HTERT RPE-1 (cell line): ENCODE results near the gene C22orf23.

Experiments used
- in situ Hi-C: fragments of 300-500 bp; cut with MboI; formaldehyde crosslinking; loops from 4 replicates; pipeline ENCODE4 v1.14.3; 2020; ENCODE audit warnings: low sequenced_read_pairs

The C22orf23 gene

DNA sequence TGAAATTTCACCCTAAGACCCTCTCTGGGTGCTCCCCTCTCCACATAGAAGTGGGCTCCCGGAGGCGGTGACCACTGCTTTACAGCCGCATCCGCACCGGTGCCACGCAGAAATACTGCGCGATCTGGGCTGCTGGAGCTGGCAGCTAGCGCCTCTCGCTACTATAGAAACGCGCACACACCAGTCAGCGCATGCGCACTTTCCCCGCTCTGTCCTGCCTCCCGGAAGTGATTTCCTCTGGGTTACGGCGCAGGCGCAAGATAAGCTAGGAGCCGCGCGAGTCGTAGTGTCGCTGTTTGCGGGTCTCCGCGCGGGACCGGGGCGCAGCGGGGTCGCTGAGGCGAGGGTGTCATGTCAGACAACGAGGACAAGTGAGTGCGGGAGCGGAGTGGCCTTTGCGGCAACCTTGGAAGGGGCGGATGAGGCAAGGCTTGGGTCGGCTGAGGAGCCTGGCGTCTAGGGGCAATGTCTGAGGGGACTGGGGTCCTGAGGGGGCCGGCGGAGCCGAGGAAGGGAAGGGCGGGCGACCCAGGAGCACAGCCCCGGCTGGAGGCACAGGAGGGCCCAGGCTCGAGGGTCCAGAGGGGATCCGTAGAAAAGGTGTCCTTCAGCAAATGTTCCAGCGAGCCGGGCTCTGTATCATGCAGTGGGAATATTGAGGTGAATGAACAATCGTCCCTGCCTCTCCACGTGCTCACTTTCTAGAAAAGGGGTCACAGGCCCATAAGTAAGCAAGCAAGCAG is at the start of gene C22orf23, which contains the start of gene POLR2F:
Gene C22orf23 (minus strand): TSS at position 165 of the 743 bp plus-strand sequence. CDS start 452 bp downstream, outside the sequence.
Gene POLR2F (plus strand): TSS at position 263 of the 743 bp plus-strand sequence. CDS start 89 bp downstream, at position 352.
- in situ Hi-C loops, result no loop called here

DNA sequence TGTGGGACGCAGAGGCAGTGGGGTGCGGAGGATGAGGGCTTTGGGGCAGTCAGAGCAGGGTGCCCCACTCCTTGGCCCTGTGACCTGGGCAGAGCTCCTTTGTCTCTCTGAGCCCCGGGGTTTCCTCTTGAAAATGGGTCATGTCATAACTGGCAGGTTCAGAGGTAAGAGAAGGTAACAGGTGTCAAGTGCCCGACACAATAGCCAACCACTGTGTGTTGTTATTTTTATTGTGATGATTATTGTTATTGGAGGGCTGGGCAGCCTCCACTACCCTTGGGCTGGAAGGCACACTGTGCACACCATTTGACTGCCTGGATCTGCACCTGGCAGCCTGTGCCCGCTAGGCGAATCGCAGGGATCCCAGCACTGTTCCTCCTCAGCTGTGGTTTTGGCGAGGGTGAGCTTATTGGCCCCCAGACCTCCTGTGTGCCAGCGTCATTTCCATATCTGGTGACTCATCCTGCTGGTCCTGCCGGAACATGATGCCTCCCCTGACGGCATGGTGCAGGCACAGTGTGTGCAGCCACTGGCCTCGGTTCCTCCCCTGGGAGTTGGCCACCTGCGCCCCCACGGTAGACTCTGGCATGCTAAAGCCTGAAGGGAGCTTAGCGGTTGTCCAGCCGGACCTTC is 46.4 kb upstream of the C22orf23 start:
- in situ Hi-C loops, result no loop called here

DNA sequence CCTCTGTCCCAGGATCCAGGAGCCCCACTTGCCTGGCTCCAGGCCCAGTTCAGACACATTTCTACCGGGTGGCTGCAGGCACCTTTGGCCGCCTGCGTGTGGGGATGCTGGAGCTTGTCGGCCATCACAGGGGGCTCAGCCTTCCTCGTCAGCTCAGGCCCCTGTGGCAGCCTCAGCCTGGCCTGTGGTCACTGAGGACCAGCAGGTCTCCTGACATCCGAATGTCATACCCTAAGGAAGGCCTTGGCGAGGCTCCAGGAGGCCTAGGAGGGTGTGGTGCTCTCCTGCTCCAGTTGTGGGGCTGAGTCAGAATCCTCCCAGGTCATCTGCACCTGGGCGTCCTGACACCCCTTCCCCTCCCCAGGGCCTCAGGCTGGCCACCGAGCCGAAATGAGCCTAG is 45.8 kb upstream of the C22orf23 start:
- in situ Hi-C loops, result no loop called here

DNA sequence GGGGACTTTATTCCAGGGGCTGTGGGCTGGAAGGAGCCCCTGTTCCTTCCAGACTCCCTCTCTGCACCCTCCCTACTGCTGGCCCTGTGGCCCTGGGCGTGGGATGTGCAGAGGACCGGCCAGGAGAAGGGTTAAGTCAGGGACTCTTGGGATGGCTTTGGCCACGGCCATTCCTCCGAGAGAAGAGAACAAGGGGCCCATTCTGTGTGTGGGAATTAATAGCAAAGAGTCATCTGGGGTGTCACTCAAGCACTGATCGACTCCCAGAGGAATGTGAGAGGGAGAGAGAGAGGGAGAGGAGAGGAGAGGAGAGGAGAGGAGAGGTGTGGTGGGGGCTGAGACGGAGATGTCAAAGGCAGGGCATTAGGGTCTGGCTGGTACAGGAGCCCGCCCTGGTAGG is 45.1 kb upstream of the C22orf23 start:
- in situ Hi-C loops, result no loop called here

DNA sequence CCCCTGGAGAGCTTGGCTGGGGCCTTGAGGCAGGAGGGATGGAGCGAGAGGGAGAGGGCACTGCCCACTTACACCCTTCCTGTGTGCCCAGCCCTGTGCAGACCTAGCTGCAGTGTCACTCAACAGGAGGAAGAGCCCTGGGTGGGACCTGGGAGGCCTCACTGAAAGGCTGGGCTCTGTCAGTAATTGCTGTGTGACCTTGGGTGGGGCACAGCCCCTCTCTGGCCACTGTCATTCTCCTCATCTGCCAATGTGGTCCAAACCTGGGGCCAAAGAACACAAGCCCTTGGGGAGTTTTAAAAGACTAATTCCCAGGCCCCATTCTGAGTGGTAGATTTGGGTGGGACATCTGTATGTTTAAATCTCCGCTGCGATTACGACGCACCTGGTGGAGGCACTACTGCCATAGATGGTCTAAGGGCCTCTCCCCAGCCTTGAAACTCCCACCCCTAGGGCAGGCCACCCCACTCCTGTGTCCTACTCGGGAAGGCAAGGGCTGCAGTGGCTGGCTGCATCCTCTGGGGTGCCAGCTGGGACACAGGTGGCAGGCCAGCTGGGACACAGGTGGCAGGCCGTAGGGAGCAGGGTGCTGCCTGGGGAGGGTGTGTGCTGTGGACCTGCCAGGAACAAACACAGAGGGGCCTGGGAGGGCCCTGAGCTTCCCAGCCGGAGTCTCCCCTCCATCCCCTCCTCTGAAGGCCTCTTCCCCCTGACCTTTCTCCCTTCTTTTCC is 43.3 kb upstream of the C22orf23 start:
- in situ Hi-C loops, result no loop called here

DNA sequence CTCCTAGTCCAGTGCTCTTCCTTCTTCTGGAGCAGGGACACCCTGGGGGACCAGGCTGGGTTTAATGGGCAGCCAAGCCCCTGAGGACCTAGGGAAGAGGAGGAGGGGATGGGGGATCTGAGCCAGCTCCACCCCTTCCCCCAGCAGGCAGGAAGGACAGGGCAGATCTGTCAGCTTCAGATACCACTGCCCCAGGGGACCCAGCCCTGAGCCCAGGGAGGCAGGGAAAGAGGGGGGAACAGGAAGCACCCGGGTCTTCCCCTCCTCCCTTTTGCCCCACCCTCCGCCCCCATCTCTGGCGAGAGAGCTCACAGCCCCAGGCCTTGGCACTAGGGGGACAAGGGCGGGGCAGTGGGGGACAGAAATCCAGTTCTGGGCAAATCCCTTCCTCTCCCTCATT is 42.7 kb upstream of the C22orf23 start:
- in situ Hi-C loops, result no loop called here

DNA sequence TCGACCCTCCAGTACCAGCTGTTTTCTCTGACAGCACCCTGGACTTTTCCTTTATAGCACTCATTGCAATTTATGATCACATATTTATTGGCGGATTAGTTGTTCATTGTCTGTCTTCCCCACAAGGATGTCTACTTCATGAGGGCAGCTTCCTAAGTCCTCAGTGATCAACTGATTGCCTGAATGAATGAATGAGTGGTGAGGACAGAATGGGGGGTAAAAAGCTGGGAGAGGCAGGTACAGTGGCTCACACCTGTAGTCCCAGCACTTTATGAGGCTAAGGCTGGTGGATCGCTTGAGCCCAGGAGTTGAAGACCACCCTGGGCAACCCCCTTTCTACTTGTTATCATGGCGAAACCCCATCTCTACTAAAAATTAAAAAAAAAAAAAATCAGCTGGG is 42.1 kb upstream of the C22orf23 start:
- in situ Hi-C loops, result no loop called here

DNA sequence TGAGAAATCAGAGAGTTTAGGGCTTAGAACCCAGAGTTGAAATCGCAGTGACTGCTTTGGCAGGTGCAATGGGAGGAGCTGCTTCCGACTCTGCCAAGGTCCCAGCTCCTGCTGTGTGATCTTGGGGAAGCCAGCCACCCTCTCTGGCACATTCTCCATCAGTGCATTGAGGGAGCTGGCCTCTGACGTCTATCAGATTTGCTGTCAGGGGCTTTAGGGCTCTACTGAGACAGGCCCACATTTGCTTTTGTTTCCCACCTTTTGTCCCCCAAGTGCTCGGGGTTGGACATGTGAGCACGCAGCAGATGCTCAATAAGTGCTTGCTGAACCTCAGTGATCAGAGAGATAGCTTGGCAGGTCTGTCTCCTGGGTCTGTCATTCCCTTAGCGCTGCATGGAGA is 41.6 kb upstream of the C22orf23 start:
- in situ Hi-C loops, result no loop called here

DNA sequence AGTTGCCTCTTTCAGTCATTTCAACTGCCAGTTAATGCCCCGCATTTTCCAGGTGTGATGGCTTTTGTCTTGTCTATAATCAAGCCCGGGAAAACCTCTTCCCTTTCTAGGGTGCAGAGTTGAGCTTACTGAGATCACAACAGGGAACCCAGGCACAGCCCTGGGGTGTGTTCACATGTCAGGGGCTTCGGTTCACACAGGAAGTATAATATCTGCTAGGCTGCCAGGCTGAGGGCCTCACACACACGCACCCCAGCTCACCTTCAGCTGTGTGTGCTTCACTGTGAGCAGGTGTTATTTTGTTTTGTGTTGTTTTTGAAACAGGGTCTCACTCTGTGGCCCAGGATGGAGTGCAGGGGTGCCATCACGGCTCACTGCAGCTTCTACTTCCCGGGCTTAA is 40.6 kb upstream of the C22orf23 start:
- in situ Hi-C loops, result no loop called here

DNA sequence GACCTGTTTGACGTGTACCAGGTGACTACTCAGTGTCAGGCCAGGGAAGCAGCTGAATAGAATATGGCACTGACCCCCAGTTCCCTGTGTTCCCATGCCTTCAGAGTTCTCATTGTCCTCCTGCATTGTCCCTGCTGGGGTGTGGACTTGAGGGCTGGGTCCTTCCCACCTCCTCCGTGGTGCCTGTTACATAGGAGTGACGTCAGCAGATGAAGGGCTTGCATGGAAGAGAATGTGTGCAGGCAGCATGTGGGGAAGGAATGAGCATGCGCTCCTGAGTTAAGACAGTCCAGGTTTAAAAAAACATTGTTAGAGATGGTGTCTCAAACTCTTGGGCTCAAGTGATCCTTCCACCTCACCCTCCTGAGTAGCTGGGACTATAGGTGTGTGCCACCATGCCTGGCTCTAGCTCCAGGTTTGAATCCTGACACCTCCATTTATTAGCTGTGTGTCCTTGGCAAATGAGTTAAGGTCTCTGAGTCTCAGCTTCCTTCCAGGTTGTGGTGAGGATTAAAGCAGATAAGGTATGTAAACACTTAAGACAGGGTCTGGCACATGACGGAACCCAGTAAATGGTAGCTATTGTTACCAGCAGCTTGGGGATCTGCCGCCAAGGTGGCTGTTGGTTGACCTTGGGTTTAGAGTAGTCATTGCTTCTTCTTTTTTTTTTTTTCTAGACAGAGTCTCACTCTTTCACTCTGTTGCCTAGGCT is 38.5 kb upstream of the C22orf23 start:
- in situ Hi-C loops, result no loop called here

DNA sequence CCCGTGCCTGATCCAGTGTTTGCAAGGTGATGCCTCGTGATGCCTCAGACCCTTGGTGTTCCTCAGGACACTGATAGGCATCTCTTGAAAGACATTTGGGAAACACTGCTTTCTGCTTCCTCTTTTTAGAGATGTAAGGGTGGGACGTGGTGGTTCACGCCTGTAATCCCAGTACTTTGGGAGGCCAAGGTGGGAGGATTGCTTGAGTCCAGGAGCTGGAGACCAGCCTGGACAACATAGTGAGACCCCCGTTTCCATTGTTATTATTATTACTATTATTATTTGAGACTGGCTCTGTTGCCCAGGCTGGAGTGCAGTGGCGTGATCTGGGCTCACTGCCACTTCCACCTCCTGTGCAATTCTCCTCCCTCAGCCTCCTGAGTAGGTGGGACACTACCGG is 37.5 kb upstream of the C22orf23 start:
- in situ Hi-C loops, result no loop called here

DNA sequence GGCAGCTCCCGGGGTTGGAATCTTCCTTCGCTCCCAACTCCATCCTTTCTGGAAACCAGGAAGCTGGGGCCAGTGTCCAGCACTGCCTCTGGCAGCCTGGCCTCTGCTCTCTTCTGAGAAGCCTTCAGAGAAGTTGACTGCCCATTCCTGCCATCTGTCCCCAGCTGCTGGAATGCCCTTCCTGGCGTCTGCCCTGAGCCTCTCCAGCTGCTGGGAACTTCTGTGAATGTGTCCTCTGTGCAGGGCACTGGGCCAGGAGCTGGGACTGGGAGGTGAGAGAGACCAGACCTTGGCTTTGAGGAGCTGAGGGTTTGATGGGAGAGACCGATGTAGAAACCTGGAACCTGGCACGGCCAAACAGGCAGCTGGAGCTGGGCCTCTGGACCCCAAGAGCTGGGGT is 36.9 kb upstream of the C22orf23 start:
- in situ Hi-C loops, result no loop called here

DNA sequence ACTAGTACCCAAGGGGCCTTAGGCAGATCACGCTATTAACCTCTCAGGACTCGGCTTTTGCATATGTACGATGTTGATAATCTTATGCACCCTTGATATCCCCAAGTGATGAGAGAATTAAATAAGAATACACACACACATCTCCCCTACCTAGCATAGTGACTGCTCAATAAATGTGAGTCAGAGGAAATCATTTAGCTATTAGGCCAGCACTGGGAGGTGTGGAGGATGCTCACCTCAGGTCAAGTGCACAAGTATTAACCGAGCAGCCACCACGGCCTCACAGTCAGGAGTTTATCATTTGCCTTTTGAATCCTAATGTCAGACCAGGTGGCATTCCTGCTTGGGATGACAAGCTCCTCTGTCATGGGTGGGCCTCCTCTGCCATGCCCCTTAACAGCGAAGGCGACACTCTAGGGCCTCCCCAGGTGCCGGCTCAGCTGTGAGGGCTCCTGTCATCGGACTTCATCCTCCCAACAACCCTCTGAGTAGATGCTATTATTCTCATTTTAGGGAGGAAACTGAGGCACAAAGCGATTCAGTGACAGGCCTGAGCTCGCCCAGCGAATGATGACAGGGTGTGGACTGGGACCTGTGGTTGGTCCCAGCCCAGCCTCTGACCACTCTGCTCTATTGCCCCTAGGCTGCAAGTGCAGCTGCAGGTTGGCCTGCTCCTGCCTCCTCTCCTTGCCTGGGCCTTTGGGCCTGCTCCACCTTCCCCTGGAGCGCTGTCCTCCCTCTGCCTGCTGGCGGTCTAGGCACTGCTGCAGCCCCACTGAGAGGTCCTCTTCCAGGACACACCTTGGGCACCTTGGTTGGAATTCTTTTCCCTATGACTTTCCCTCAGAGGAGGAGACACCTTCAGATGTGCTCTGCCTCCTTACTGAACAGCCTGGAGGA is 36.0 kb upstream of the C22orf23 start:
- in situ Hi-C loops, result no loop called here

DNA sequence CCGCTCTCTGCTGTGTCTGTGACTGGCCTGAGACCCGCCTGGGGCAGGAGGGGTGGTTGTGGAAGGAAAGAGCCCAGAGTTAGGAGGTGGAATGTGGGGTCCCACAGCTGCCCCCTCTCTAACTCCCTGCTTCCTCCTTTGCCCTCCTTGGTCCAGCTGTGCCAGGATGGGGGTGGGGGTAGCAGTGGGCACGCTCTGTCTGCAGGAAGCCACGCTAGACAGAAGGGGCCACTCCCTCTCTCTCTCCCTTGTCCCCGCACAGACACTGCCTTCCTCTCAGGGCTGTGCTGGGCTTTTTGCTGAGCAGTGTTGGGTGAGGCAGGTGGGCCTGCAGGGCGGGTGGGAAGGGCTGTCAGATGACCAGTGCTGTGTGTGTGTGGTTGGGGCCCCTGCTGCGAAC is 33.0 kb upstream of the C22orf23 start:
- in situ Hi-C loops, result no loop called here

DNA sequence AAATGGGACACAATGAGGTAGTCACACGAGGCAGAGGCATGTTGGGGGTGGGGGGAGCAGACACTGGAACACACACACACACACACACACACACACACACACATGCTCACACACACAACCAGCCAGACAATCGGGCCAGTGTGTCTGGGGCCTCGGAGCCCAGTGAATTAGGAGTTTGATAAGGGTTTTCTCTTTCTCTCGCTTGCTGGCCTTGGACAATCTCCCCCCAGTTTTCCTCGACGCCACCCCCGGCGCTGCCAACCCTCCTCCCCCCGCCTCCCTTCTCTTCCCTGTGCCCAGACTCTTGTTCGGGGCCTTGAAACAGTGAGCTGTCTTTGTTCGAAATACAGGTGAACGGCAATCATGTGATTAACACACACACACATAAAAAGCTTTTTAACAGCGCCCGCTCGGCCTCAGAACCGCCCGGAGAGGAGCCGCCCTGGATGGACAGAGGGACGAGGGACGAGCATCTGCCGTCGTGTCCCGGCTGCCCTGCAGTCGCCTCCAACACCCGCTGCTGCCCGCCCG is 32.4 kb upstream of the C22orf23 start:
- in situ Hi-C loops, result no loop called here

DNA sequence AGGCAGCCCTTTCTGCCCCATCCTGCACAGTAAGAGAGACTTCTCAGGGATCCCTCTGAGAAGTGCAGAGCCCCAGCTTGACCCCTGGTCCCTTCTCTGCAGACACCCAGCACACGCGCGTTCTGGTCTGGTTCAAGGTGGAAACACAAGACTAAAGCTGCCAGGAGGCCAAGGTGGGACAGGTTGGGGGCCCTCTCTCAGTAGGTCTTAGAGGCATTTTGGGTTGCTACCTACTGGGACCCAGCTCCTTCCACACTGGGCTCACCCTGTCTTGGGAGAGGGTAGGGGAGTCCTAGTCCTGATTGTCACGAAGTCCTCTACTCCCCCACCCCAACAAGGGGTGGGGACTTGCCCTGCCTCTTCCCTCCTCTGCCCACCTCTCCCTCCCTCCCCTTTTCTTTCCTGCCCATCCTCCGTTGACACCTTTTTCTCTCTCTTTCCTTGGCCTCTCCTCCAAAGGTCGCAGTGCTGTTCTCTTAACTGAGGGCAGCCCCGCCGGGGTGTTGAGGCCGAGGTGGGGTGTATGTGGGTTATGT is 31.7 kb upstream of the C22orf23 start:
- in situ Hi-C loops, result no loop called here

DNA sequence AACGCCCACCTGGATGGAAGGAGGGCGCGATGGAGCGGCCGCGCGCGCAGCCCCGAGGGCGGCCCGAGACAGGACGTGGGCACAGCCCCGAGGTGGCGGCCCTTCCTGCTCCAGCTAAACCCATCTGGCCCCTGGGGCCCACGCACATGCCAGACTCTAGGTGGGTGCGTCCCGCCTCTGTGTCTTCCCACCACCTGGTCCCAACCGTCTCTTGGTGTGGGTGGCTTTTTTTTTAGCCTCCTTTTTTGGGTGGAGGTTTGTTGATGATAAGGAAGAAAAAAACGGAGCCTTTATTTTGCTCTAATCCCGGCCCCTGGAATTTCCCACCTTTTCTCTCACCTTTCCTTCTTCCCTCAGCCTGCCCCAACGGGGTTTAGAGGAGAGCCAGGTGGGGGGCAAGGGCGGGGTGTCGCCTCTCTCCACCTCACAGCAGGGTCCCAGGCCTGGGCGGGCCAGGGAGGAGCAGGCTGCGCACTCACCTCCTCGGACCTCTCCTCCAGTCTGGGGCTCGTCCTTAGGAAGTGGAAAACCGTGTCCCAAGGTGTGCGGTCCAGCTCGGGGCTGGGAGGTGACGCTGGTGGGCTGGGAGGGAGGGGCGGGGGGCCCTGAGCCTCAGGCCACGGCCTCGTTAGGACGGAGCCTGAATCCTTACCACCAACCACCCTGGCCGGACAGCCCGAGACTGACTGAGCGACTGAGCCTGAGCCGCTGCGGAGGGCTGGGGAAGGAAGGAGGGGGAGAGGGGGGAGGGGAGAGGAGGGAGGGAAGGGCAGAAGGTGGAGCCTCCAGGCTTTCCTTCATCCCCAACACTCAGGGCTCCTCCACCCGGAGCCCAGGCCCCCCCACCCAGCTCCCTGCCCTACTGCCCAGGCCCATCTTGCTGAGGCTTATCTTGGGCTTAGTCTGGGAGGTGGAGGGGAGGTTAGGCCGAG is 30.7 kb upstream of the C22orf23 start, which contains the start of gene SOX10:
Gene SOX10 (minus strand): TSS at position 696 of the 932 bp plus-strand sequence. CDS start 771 bp downstream, outside the sequence.
- in situ Hi-C loops, result no loop called here
